ENCODE data around the gene SSB.
"Not testable (repeated sequence)": the region's sequence is repeated elsewhere in the genome, so short reads cannot be mapped to it uniquely, and the experiment has no call there.

SSB gene

DNA sequence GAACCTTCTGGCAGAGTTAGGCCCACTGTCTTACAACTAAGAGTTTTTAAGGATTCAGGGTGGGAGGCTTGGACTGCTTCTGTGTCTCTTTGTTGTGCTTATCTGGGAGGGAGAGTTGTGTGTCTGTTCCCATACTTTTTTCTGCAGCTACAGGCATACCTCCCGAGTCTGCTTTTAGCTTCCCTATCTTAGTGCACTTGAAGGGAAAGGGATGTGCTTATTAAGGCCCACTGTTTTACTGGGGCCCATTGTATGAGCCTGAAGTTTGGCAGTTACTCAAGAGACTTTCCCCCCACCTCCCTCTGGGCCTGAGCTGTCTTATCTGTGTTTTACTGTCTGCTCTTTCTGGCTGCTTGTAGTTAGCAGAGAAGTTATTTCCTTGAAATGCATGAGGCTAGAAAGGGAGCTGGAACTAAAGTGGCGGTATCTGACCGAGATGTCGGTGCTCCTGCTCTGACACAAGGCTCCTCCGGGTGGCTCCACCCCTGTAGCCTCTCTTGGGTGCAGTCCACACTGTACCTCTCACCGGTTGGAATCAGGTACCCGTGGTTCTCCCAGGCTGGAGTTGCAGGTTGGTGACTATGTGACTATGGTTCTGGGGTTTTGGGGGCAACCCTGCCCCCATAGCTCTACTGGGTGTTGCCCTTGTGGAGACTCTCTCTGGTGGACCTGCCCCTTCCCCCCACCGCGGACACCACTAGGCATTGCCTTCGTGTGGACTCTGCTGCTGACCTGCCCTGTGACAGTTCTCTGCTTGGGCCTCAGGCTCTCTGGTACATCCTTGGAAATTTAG is 41.5 kb downstream of the SSB start:
- no peak for DNase-seq

DNA sequence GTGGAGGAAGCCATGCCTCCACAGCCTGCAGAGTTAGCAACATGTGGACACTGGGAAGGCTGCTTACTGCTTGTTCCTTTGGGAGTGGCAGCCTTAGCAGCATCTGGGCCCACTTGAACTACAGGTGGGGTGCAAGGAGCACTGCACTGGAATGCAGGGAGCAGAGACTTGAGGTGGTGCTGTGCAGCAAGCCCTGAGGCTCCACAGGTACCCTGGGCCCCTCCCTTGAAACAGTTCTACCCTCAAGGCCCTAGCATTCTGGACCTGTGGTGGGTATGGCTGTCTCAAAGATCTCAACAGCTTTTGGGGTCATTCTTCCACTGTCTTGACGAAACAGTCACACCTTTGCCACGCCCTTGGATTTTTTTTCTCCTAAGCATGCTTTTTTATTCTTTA is 42.1 kb downstream of the SSB start:
- DNase-seq = no peak

DNA sequence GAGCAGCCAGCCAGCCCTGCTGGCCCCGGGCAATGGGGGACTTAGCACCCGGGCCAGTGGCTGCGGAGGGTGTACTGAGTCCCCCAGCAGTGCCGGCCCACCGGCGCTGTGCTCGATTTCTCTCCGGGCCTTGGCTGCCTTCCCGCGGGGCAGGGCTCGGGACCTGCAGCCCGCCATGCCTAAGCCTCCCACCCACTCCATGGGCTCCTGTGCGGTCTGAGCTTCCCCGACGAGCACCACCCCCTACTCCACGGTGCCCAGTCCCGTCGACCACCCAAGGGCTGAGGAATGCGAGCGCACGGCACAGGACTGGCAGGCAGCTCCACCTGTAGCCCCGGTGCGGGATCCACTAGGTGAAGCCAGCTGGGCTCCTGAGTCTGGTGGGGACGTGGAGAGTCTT is 43.0 kb downstream of the SSB start:
- DNase-seq = not testable (repeated sequence)

DNA sequence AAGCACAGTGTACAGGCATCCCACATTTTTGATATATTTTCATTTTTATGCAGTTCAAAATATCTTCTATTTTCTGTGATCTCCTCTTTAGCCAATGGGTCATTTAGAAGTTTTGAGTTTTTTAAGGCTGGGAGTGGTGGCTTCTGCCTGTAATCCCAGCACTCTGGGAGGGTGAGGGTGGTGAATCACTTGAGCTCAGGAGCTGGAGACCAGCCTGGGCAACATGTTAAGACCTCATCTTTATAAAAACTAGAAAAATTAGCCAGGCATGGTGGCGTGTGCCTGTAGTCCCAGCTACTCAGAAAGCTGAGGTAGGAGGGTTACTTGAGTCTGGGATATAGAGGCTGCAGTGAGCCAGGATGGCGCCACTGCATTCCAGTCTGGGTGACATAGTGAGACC is 46.3 kb downstream of the SSB start:
- no peak for DNase-seq

DNA sequence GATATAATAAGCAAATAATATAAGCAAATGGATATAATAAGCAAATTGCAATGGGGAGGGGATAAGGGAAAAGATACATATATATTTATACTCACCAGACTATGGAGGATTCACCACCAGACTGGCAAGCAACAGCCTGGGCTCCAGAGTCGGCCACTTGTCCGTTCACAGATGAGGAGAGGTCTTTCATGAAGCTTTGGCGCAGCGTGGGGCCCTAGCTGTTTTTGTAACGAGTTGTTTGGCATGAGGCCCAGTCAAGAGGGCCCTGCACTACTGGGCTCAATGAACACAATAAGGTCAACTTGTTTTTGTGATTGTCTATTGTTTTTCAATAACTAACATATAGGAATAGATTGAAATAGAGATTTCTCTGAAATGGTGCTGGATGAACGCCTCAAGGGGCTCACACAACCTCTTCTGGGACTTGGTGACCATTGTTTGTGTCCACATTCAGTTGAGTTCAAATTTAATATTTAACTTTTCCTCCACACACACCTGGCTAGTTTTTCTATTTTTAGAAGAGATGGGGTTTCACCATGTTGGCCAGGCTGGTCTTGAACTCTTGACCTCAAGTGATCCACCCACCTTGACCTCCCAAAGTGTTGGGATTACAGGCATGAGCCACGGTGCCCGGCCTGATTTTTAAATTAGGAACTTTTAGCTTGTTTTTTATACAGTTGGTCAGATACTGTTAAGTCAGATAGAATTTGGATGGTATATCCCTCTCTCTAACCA is 50.5 kb downstream of the SSB start:
- DNase-seq = not testable (repeated sequence)

DNA sequence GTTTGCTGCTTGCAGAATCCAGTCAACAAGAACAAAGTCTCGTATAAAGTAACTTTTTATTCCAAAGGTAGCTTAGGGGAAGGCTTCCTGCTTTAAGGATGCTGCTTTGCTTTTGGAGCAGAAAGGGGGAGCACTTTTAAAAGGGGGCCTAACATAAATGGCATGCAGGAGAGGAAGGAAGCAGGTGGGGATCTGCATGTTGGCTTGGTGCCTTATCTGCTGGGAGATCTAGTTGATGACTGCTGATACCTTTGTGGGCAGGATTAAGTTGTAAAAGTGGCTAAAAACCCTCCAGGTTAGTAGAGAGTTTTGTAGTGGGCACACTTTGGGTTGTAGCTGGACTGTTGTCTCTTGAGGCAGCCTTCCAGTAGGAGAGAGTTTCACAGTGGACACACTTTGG is 51.0 kb downstream of the SSB start:
- DNase-seq = no peak

DNA sequence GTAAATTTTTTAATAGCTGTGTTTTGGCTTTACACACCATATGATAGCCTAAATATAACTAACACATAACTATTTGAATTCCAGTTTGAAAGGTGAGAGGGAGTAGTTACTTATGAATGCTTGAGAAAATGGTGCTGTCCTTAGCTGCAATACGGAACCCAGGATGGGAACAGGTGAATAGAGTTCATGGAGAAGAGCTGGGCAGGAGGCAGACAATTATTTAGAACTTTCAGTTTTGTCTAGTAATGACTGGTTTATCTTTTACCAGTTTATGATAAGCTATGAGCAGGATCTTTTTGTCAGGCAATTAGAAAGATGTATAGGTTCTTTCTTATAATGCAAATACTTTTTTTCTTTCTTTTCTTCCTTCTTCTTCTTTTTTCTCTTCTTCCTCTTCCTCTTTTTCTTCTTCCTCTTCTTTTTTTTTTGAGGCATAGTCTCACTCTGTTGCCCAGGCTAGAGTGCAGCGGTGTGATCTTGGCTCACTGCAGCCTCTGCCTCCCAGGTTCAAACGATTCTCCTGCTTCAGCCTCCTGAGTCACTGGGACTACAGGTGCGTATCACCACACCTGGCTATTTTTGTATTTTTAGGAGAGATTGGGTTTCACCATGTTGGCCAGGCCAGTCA is 54.5 kb downstream of the SSB start:
- DNase-seq = no peak

DNA sequence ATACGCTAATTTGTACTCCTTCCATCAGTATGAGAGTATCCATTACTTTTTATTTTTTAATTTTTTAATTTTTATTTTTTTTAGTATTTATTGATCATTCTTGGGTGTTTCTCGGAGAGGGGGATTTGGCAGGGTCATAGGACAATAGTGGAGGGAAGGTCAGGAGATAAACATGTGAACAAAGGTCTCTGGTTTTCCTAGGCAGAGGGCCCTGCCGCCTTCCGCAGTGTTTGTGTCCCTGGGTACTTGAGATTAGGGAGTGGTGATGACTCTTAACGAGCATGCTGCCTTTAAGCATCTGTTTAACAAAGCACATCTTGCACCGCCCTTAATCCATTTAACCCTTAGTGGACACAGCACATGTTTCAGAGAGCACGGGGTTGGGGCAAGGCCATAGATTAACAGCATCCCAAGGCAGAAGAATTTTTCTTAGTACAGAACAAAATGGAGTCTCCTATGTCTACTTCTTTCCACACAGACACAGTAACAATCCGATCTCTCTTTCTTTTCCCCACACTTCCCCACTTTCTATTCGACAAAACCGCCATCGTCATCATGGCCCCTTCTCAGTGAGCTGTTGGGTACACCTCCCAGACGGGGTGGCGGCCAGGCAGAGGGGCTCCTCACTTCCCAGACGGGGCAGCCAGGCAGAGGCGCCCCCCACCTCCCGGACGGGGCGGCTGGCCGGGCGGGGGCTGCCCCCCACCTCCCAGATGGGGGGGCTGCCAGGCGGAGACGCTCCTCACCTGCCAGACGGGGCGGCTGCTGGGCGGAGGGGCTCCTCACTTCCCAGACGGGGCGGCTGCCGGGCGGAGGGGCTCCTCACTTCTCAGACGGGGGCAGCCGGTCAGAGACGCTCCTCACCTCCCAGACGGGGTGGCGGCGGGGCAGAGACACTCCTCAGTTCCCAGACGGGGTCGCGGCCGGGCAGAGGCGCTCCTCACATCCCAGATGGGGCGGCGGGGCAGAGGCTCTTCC is 56.9 kb downstream of the SSB start:
- not testable (repeated sequence) for DNase-seq

DNA sequence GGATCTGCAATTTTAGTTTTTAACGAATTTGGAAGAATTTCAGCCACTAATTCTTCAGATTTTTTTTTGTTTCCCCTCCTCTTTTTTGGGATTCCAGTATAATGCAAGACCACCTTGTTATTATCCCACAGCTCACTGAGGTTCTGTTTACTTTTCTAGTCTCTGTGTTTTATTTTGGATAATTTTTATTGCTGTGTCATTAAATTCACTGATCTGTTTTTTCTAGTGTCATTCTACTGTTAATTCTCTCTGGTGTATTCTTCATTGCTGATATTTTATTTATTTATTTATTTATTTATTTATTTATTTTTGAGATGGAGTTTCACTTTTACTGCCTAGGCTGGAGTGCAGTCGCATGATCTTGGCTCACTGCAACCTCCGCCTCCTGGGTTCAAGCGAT is 60.8 kb downstream of the SSB start:
- no peak for DNase-seq

DNA sequence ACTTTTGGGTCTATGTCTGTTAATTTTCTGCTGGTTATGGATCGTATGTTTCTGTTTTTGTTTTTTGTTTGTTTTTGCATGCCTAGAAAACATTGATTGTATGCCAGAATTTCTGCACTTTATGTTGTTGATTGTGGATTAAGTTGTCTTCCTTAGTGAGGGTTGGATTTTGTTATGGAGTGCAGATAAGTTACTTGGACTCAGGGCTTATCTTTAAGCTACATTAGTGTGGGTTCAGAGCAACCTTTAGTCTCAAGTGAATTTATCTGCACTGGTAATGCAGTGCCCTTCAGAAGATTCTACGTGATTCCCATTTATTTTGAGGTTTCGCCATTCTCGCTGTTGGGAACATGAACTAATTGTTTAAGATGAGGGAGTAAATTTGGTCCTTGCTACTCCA is 61.5 kb downstream of the SSB start:
- no peak for DNase-seq
